ENCODE data around the gene KIF1C. TPM values are rescaled to one million over a fixed set of nuclear protein-coding genes. Genes with fewer than 3 reads are reported as not detected.

KIF1C gene
- 44.1 and 60.1 TPM in 2 replicates for total RNA-seq

GRCh38 chr17:4997302-4998026, at the start of gene KIF1C, which contains the start of gene INCA1:
Gene KIF1C, plus strand, starts transcription at chr17:4997950. Its CDS starts 2,297 bp downstream, at chr17:5000247.
Gene INCA1, minus strand, starts transcription at chr17:4997522. Its CDS starts 3,085 bp downstream, at chr17:4994437.

GRCh38 chr17:4948166-4948930, 49.4 kb upstream of the KIF1C start, which contains the start of gene PFN1:
Gene PFN1, minus strand, starts transcription at chr17:4948530. Its CDS starts 136 bp downstream, at chr17:4948394.

GRCh38 chr17:4950746-4951204, 47.0 kb upstream of the KIF1C start, which contains the start of gene ENO3:
Gene ENO3, plus strand, starts transcription at chr17:4951119. Its CDS starts 711 bp downstream, at chr17:4951830.

GRCh38 chr17:4967539-4968485, 29.9 kb upstream of the KIF1C start, which contains the start of gene SPAG7:
Gene SPAG7, minus strand, starts transcription at chr17:4967817. Its CDS starts 13 bp downstream, at chr17:4967804.

GRCh38 chr17:4986951-4987766, 10.6 kb upstream of the KIF1C start, which contains the start of gene CAMTA2:
Gene CAMTA2, minus strand, starts transcription at chr17:4987675. Its CDS starts 1,453 bp downstream, at chr17:4986222.

GRCh38 chr17:5035315-5035714, 37.6 kb downstream of the KIF1C start, which contains the start of gene SLC52A1:
Gene SLC52A1, minus strand, starts transcription at chr17:5035426. Its CDS starts 820 bp downstream, at chr17:5034606.

Small RNA genes within 50 kb of the gene (small RNA-seq; reads per million reads assigned to genes)
- gene MIR6864 (not detected), gene MIR6865 (not detected)

Other genes starting within 250 kb of the KIF1C start
- not detected in 2 replicates for gene TM4SF5, start 226.1 kb upstream of the KIF1C start, total RNA-seq
- 0.26 and 1.6 TPM in 2 replicates for gene VMO1, start 211.6 kb upstream of the KIF1C start, total RNA-seq
- not detected in 2 replicates for gene GLTPD2, start 209.0 kb upstream of the KIF1C start, total RNA-seq
- 106 and 116 TPM in 2 replicates for gene PSMB6, start 201.8 kb upstream of the KIF1C start, total RNA-seq
- gene PLD2, start 190.8 kb upstream of the KIF1C start, total RNA-seq, result 17.4 and 18.2 TPM in 2 replicates
- 32.3 and 32.4 TPM in 2 replicates for gene MINK1, start 164.6 kb upstream of the KIF1C start, total RNA-seq
- 2.3 and 2.5 TPM in 2 replicates for gene C17orf107, start 98.4 kb upstream of the KIF1C start, total RNA-seq
- 0.65 TPM in 2 replicates for gene CHRNE, start 94.9 kb upstream of the KIF1C start, total RNA-seq
- gene GP1BA, start 65.7 kb upstream of the KIF1C start, total RNA-seq, result not detected in 2 replicates
- gene SLC25A11, start 57.9 kb upstream of the KIF1C start, total RNA-seq, result 29.7 and 30.7 TPM in 2 replicates
- gene RNF167, start 57.7 kb upstream of the KIF1C start, total RNA-seq, result 20.5 and 21.3 TPM in 2 replicates
- gene PFN1, start 49.4 kb upstream of the KIF1C start, total RNA-seq, result 278 and 326 TPM in 2 replicates
- 0.76 and 1.6 TPM in 2 replicates for gene ENO3, start 46.8 kb upstream of the KIF1C start, total RNA-seq
- 31.1 and 38.2 TPM in 2 replicates for gene SPAG7, start 30.1 kb upstream of the KIF1C start, total RNA-seq
- gene CAMTA2, start 10.3 kb upstream of the KIF1C start, total RNA-seq, result 12.2 and 29.0 TPM in 2 replicates
- gene INCA1, start 428 bp upstream of the KIF1C start, total RNA-seq, result 0.22 and 0.39 TPM in 2 replicates
- not detected in 2 replicates for gene SLC52A1, start 37.5 kb downstream of the KIF1C start, total RNA-seq
- 3.6 and 3.9 TPM in 2 replicates for gene ZFP3, start 80.5 kb downstream of the KIF1C start, total RNA-seq
- gene ZNF232, start 113.9 kb downstream of the KIF1C start, total RNA-seq, result 6.9 and 7.1 TPM in 2 replicates
- under 0.01 and 0.78 TPM in 2 replicates for gene USP6, start 118.1 kb downstream of the KIF1C start, total RNA-seq
- 11.4 and 11.8 TPM in 2 replicates for gene ZNF594, start 193.9 kb downstream of the KIF1C start, total RNA-seq
- not detected in 2 replicates for gene SCIMP, start 236.9 kb downstream of the KIF1C start, total RNA-seq

Measured in articular chondrocyte of knee joint (primary cell).